GM18499 (cell line): Measurements from ENCODE around the gene SERPINB13.
"Not testable (repeated sequence)": the region's sequence is repeated elsewhere in the genome, so short reads cannot be mapped to it uniquely, and the experiment has no call there.

Experiments used
- ATAC-seq: cut with Tn5 transposase; IDR thresholded peaks from one replicate; pipeline ENCODE4 v1.9.1; 2021; ENCODE audit warnings: moderate number of reproducible peaks; ENCODE audit not compliant: insufficient read depth, unreplicated experiment

Gene SERPINB13

GRCh38 chr18:63642668-63643356 is 55.7 kb downstream of the SERPINB13 start:
- not testable (repeated sequence) for ATAC-seq

DNA sequence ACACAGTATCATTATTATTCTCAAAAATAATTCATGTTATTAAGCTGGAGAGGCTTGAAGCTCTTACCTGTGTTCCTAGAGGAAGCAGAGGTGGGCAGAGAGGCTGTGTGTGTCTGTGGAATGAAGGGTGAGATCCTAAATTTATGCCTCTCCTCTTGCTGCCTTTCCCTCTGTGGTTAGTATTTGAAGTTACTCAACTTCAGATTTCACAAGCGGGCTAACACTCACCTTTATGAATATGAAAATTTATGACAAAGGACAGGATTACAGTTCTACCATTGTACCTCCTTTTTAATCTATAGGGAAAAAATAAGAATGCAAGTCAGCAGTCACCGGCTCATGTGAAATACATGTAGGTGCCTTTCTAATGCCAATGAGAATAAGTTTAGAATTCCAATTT is 57.0 kb downstream of the SERPINB13 start, which contains the start of gene SERPINB4:
SERPINB4 (minus strand) TSS at position 115 of the 400 bp plus-strand sequence. CDS start 679 bp downstream, outside the sequence.
- ATAC-seq, result not testable (repeated sequence)

- not testable (repeated sequence) for ATAC-seq
These were observed 57.6 kb downstream of the SERPINB13 start for GRCh38 chr18:63644694-63645093.

GRCh38 chr18:63646936-63647335 is 59.8 kb downstream of the SERPINB13 start:
- no peak for ATAC-seq

- no peak for ATAC-seq
These were observed 61.1 kb downstream of the SERPINB13 start for GRCh38 chr18:63648241-63648640.
